Measurements from ENCODE around the gene TMEM50B.

GRCh38 chr21:33444499-33444898 is 35.3 kb downstream of the TMEM50B start:
- TF ChIP-seq CTCF (IDR thresholded peaks at IDR 0.05) (no peak), POLR2A (IDR thresholded peaks at IDR 0.05) (no peak)
